Breast epithelium (tissue), 3 donors: ENCODE measurements around the gene CCNJL.
"Not testable (repeated sequence)": the region's sequence is repeated elsewhere in the genome, so short reads cannot be mapped to it uniquely, and the experiment has no call there.

Experiments used
- CTCF ChIP-seq, 3 donors: fragments of 450-650 bp; IDR thresholded peaks; one replicate each; pipeline ENCODE4 v1.5.1; 2016 to 2017; ENCODE audit warnings: antibody characterized with exemption in 3 of 3, mild to moderate bottlenecking in 3 of 3, moderate library complexity in 3 of 3
- POLR2A ChIP-seq: fragments of 450-650 bp; IDR thresholded peaks from one replicate; pipeline ENCODE4 v1.6.1; 2016; ENCODE audit warnings: antibody characterized with exemption, mild to moderate bottlenecking, moderate library complexity
- POLR2AphosphoS5 ChIP-seq, 3 donors: sonication (generic); formaldehyde crosslinking; IDR thresholded peaks; one replicate each; pipeline ENCODE4 v1.6.1; 2017; ENCODE audit warnings: antibody characterized with exemption in 3 of 3

- TF ChIP-seq CTCF (IDR thresholded peaks at IDR 0.05); POLR2A; POLR2AphosphoS5 (IDR thresholded peaks at IDR 0.05): not testable (repeated sequence)
Measured at GRCh38 chr5:160334716-160335115, 22.4 kb upstream of the CCNJL start.
